HL-60 (cell line): ENCODE measurements around the gene STKLD1.

Experiments used
- DNase-seq, 2 experiments: peaks; one replicate each; pipeline ENCODE4 v3.0.0-alpha.2; 2010 to 2020; ENCODE audit warnings: low read depth in 1 of 2, low spot score in 1 of 2
- H3K27ac ChIP-seq: fragments of 250-450 bp; sonication (Bioruptor Pico); replicated peaks from 2 replicates; pipeline ENCODE4 v1.5.1; 2020; ENCODE audit warnings: mild to moderate bottlenecking, moderate library complexity
- H3K27me3 ChIP-seq: fragments of 250-450 bp; sonication (Bioruptor Pico); 2 replicates; pipeline ENCODE4 v1.5.1; 2021; ENCODE audit warnings: mild to moderate bottlenecking, moderate library complexity; ENCODE audit not compliant: insufficient read depth, poor library complexity, severe bottlenecking
- H3K4me3 ChIP-seq: replicated peaks from 2 replicates; pipeline ENCODE4 v1.5.1; 2011; ENCODE audit warnings: mild to moderate bottlenecking, control low read depth, low read length; ENCODE audit not compliant: insufficient read depth
- GABPA ChIP-seq: IDR thresholded peaks from 2 replicates; pipeline ENCODE4 v1.6.1; 2012; ENCODE audit warnings: low read depth
- POLR2AphosphoS5 ChIP-seq: IDR thresholded peaks from 2 replicates; pipeline ENCODE4 v1.6.1; 2012; ENCODE audit warnings: low read depth
- REST ChIP-seq: IDR thresholded peaks from 2 replicates; pipeline ENCODE4 v1.6.1; 2012; ENCODE audit warnings: low read depth; ENCODE audit not compliant: insufficient replicate concordance
- SPI1 ChIP-seq: IDR thresholded peaks from 2 replicates; pipeline ENCODE4 v1.6.1; 2012; ENCODE audit warnings: low read depth, mild to moderate bottlenecking, borderline replicate concordance
- TF ChIP-seq, protein P1 (sequence below): IDR thresholded peaks from one replicate; pipeline ENCODE4 v1.5.1; 2011; ENCODE audit warnings: low read length, control low read depth, inconsistent platforms; ENCODE audit not compliant: insufficient read depth

The STKLD1 gene

GRCh38 chr9:133342570-133342969 is 33.6 kb upstream of the STKLD1 start:
- no peak for DNase-seq
- TF ChIP-seq POLR2AphosphoS5 (no peak), SPI1 (no peak), REST (no peak), GABPA (no peak)
- TF ChIP-seq, protein P1, sequence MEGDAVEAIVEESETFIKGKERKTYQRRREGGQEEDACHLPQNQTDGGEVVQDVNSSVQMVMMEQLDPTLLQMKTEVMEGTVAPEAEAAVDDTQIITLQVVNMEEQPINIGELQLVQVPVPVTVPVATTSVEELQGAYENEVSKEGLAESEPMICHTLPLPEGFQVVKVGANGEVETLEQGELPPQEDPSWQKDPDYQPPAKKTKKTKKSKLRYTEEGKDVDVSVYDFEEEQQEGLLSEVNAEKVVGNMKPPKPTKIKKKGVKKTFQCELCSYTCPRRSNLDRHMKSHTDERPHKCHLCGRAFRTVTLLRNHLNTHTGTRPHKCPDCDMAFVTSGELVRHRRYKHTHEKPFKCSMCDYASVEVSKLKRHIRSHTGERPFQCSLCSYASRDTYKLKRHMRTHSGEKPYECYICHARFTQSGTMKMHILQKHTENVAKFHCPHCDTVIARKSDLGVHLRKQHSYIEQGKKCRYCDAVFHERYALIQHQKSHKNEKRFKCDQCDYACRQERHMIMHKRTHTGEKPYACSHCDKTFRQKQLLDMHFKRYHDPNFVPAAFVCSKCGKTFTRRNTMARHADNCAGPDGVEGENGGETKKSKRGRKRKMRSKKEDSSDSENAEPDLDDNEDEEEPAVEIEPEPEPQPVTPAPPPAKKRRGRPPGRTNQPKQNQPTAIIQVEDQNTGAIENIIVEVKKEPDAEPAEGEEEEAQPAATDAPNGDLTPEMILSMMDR: no peak
- Histone ChIP-seq H3K27ac (peak overlapping the region; percentile 56), H3K27me3 (no peaks in the 10 kb centered on the region), H3K4me3 (no peak overlapping the region)

GRCh38 chr9:133344071-133344470 is 32.1 kb upstream of the STKLD1 start:
- no peak for DNase-seq
- no peaks in the 10 kb centered on the region for H3K27me3 ChIP-seq
- no peak overlapping the region for H3K4me3 ChIP-seq
- TF ChIP-seq REST (no peak), POLR2AphosphoS5 (no peak), SPI1 (no peak), GABPA (no peak)
- TF ChIP-seq, protein P1: no peak
- H3K27ac ChIP-seq: no peak overlapping the region

DNA sequence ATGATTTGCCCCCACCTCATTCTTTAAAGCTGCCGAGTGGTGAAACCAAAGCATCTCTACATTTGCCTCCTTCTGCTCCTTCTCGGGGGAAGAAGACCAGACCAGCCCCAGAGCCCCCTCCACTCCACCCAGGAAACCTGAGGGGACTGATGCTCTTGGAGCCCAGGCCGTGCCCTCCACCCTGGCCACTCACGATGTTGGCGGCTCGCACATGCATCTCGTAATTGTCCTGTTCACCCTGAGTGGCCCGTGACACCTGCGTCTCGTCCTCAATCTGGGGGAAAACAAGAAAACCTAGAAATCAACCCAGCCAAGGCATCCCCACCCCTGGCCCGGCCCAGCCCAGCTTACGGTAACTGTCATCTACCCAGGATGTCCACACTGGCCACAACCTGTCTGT is 31.2 kb upstream of the STKLD1 start:
- TF ChIP-seq REST (no peak), GABPA (no peak), SPI1 (no peak)
- no peak for DNase-seq
- no peak overlapping the region for H3K4me3 ChIP-seq
- H3K27ac ChIP-seq: no peak overlapping the region
- H3K27me3 ChIP-seq: no peaks in the 10 kb centered on the region

DNA sequence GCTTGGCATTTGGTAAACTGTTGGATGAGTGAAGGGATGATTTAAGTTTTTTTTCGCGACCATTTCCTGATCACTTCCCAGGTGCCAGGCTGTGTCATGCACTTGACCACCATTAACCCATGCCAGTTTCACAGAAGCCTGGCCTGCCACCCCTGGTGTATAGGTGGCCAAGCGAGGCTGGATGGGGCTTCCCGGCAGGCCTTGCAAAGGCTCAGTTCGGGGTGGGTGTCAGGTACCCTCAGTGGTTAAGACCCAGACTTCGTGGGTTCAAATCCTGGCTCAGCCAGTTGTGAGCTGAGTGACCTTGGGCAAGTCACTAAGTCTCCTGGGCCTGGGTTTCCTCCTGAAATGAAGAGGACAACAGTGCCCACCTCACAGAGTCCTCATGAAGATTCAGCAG is 30.6 kb upstream of the STKLD1 start:
- no peaks in the 10 kb centered on the region for H3K27me3 ChIP-seq
- DNase-seq: no peak
- no peak overlapping the region for H3K27ac ChIP-seq
- H3K4me3 ChIP-seq: no peak overlapping the region
- TF ChIP-seq SPI1 (no peak), REST (no peak), GABPA (no peak), POLR2AphosphoS5 (no peak)
- TF ChIP-seq, protein P1: no peak
